Loucy (cell line): ENCODE measurements around the gene SEMA3F.

ENCODE experiments used
- H2AFZ ChIP-seq: fragments of 200-600 bp; sonication (generic); 2 replicates; pipeline ENCODE4 v1.6.0; 2016; ENCODE audit warnings: antibody characterized with exemption, mild to moderate bottlenecking, low read length, moderate library complexity
- H3F3A ChIP-seq: fragments of 200-600 bp; 2 replicates; pipeline ENCODE4 v1.6.0; 2016; ENCODE audit warnings: antibody characterized with exemption, low read depth, mild to moderate bottlenecking
- H3K27me3 ChIP-seq: fragments of 200-600 bp; sonication (generic); 2 replicates; pipeline ENCODE4 v1.6.1; 2014; ENCODE audit warnings: low read length, mild to moderate bottlenecking; ENCODE audit not compliant: insufficient read depth, poor library complexity, severe bottlenecking
- H3K36me3 ChIP-seq: fragments of 200-600 bp; sonication (generic); 2 replicates; pipeline ENCODE4 v1.6.1; 2016; ENCODE audit warnings: low read length; ENCODE audit not compliant: insufficient read depth
- H3K4me1 ChIP-seq: fragments of 200-600 bp; sonication (generic); 2 replicates; pipeline ENCODE4 v1.5.1; 2014; ENCODE audit warnings: low read length, mild to moderate bottlenecking; ENCODE audit not compliant: insufficient read depth, poor library complexity, severe bottlenecking
- H3K4me2 ChIP-seq: fragments of 200-600 bp; sonication (generic); 2 replicates; pipeline ENCODE4 v1.6.0; 2014; ENCODE audit warnings: antibody characterized with exemption, low read length, low read depth, mild to moderate bottlenecking; ENCODE audit not compliant: poor library complexity, severe bottlenecking
- H3K4me3 ChIP-seq: fragments of 200-600 bp; sonication (generic); 2 replicates; pipeline ENCODE4 v1.5.1; 2014; ENCODE audit warnings: low read length, mild to moderate bottlenecking, mixed read lengths; ENCODE audit not compliant: poor library complexity, severe bottlenecking
- H3K79me2 ChIP-seq: fragments of 200-600 bp; sonication (generic); 2 replicates; pipeline ENCODE4 v1.6.1; 2014; ENCODE audit warnings: low read length; ENCODE audit not compliant: insufficient read depth
- H3K9ac ChIP-seq: fragments of 200-600 bp; sonication (generic); 2 replicates; pipeline ENCODE4 v1.6.0; 2014; ENCODE audit warnings: mild to moderate bottlenecking, low read depth, low read length, moderate library complexity; ENCODE audit not compliant: poor library complexity, severe bottlenecking
- H3K9me2 ChIP-seq: fragments of 200-600 bp; sonication (generic); replicated peaks from 2 replicates; pipeline ENCODE4 v1.6.1; 2016; ENCODE audit warnings: low read depth, low read length, mixed read lengths
- H3K9me3 ChIP-seq: fragments of 200-600 bp; sonication (generic); 2 replicates; pipeline ENCODE4 v1.6.1; 2014; ENCODE audit warnings: mild to moderate bottlenecking, antibody characterized with exemption, low read length, low read depth; ENCODE audit not compliant: insufficient read depth
- H4K20me1 ChIP-seq: fragments of 200-600 bp; sonication (generic); 2 replicates; pipeline ENCODE4 v1.6.0; 2014; ENCODE audit warnings: antibody characterized with exemption, low read length, mild to moderate bottlenecking; ENCODE audit not compliant: insufficient read depth, poor library complexity, severe bottlenecking
- CTCF ChIP-seq: fragments of 200-600 bp; sonication (generic); conservative IDR thresholded peaks from 2 replicates; pipeline ENCODE4 v1.5.1; 2014; ENCODE audit warnings: mild to moderate bottlenecking, antibody characterized with exemption, low read length
- EZH2phosphoT487 ChIP-seq: fragments of 200-600 bp; IDR thresholded peaks from 2 replicates; pipeline ENCODE4 v1.6.1; 2018; ENCODE audit warnings: antibody characterized with exemption, mild to moderate bottlenecking, moderate library complexity, borderline replicate concordance

SEMA3F gene

DNA sequence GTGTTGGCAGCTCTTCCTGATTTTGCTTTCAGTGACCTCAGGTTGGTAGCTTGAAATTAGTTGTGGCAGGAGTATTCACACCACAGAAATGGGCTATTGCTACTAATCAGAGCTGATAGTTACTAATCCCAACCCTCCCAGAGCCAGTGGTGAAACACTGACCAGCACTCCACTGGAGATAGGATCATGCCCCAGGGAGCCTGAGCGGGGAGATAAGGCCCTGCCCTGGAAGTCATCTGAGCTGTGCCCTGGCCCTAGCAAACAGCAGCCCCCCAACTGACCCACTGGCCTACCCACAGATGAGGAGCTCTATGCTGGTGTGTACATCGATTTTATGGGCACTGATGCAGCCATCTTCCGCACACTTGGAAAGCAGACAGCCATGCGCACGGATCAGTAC is 26.9 kb downstream of the SEMA3F start:
- Histone ChIP-seq H3K27me3 (no peaks in the 10 kb centered on the region), H3K9ac (no peak overlapping the region), H3F3A (no peaks in the 10 kb centered on the region), H3K9me3 (no peaks in the 10 kb centered on the region), H3K4me3 (no peak overlapping the region), H3K4me1 (no peaks in the 10 kb centered on the region), H3K9me2 (no peaks in the 10 kb centered on the region), H3K79me2 (no peaks in the 10 kb centered on the region), H3K36me3 (no peaks in the 10 kb centered on the region), H4K20me1 (no peaks in the 10 kb centered on the region), H2AFZ (no peak overlapping the region), H3K4me2 (no peak overlapping the region)
- no peak for TF ChIP-seq EZH2phosphoT487
- TF ChIP-seq CTCF, result no peak

GRCh38 chr3:50182533-50183099 is 27.5 kb downstream of the SEMA3F start:
- no peaks in the 10 kb centered on the region for H3F3A ChIP-seq
- H3K36me3 ChIP-seq, result no peaks in the 10 kb centered on the region
- TF ChIP-seq CTCF (no peak), EZH2phosphoT487 (no peak)
- H3K79me2 ChIP-seq, result no peaks in the 10 kb centered on the region
- no peaks in the 10 kb centered on the region for H3K9me3 ChIP-seq
- no peaks in the 10 kb centered on the region for H4K20me1 ChIP-seq
- H3K9me2 ChIP-seq, result no peaks in the 10 kb centered on the region
- no peak overlapping the region for H2AFZ ChIP-seq
- no peaks in the 10 kb centered on the region for H3K27me3 ChIP-seq
- no peaks in the 10 kb centered on the region for H3K4me1 ChIP-seq
- no peak overlapping the region for H3K4me2 ChIP-seq
- no peak overlapping the region for H3K9ac ChIP-seq
- H3K4me3 ChIP-seq, result no peak overlapping the region

DNA sequence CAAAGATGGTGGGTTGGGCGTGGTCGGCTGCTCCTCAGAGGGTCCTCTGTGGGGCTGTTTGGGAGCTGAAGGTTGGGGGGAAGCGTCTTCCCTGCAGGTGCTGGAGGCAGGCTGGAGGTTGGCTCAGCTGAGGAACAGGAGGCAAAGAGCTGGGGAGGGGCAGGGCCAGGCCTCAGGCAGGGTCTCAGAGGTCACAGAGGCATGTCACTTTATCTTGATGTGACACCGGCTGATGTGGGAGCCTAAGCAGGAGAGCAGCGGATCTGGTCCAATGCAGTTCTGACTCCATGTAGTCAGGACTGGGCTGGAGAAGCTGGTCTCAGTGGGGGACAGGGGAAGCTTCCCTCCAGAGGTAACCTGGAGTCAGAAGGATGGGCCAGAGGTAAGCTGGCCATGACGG is 28.6 kb downstream of the SEMA3F start:
- Histone ChIP-seq H3K27me3 (no peaks in the 10 kb centered on the region), H2AFZ (no peak overlapping the region), H3K9me3 (no peaks in the 10 kb centered on the region), H4K20me1 (no peaks in the 10 kb centered on the region), H3K79me2 (no peaks in the 10 kb centered on the region), H3K4me2 (no peak overlapping the region), H3K4me3 (no peak overlapping the region), H3K4me1 (no peaks in the 10 kb centered on the region), H3K9ac (no peak overlapping the region), H3F3A (no peaks in the 10 kb centered on the region), H3K9me2 (no peaks in the 10 kb centered on the region), H3K36me3 (no peaks in the 10 kb centered on the region)
- TF ChIP-seq EZH2phosphoT487 (no peak), CTCF (no peak)
